Brain microvascular endothelial cell (primary cell): ENCODE measurements around the gene INSL3.

Source experiments
- DNase-seq: peaks from one replicate; pipeline ENCODE4 v3.0.0-alpha.2; 2020
- H3K27ac ChIP-seq: fragments of 250-450 bp; sonication (Bioruptor Pico); 2 replicates; pipeline ENCODE4 v1.5.1; 2020; ENCODE audit warnings: mild to moderate bottlenecking, moderate library complexity
- H3K27me3 ChIP-seq: fragments of 250-450 bp; sonication (Bioruptor Pico); replicated peaks from 2 replicates; pipeline ENCODE4 v1.5.1; 2020; ENCODE audit warnings: mild to moderate bottlenecking
- H3K36me3 ChIP-seq: fragments of 250-450 bp; sonication (Bioruptor Pico); replicated peaks from 2 replicates; pipeline ENCODE4 v1.5.1; 2020; ENCODE audit warnings: mild to moderate bottlenecking
- H3K4me3 ChIP-seq: 2 replicates; pipeline ENCODE4 v1.5.1; 2011; ENCODE audit warnings: low read depth, mild to moderate bottlenecking, control low read depth, low read length, moderate library complexity
- CTCF ChIP-seq: IDR thresholded peaks from 2 replicates; pipeline ENCODE4 v1.5.1; 2011; ENCODE audit warnings: low read depth, mild to moderate bottlenecking, moderate library complexity, low read length, control low read depth, inconsistent platforms; ENCODE audit errors: missing control alignments
- in situ Hi-C: cut with HindIII; loops from 2 replicates; pipeline ENCODE4 v1.10.0; 2017; ENCODE audit warnings: low sequenced_read_pairs, low pct_ligation_motif_present

INSL3 gene

GRCh38 chr19:17821190-17821589 lies at the start of gene INSL3:
INSL3 (minus strand) TSS chr19:17821519; CDS start chr19:17821506, 13 bp downstream.
- no peak for DNase-seq
- Histone ChIP-seq H3K36me3 (no peaks in the 10 kb centered on the region), H3K4me3 (no peak within 1 kb of the TSS), H3K27me3 (peaks cover 1% of the 10 kb centered on the region), H3K27ac (no peak within 1 kb of the TSS)
- in situ Hi-C loops: no loop called here
- no peak for TF ChIP-seq CTCF

- no peak for DNase-seq
- Histone ChIP-seq H3K36me3 (peaks cover 19% of the 10 kb centered on the region), H3K27ac (no peak overlapping the region), H3K4me3 (no peak overlapping the region), H3K27me3 (peaks cover 52% of the 10 kb centered on the region)
- TF ChIP-seq CTCF: no peak
- in situ Hi-C loops: no loop called here
Measured at GRCh38 chr19:17869114-17869608, 47.8 kb upstream of the INSL3 start.

- Histone ChIP-seq H3K27me3 (peaks cover 49% of the 10 kb centered on the region), H3K36me3 (peaks cover 24% of the 10 kb centered on the region), H3K4me3 (no peak overlapping the region), H3K27ac (no peak overlapping the region)
- in situ Hi-C loops: no loop called here
- no peak for DNase-seq
- no peak for TF ChIP-seq CTCF
Measured at GRCh38 chr19:17868669-17869068, 47.4 kb upstream of the INSL3 start.

GRCh38 chr19:17866964-17867486 lies 45.7 kb upstream of the INSL3 start:
- no peak overlapping the region for H3K27ac ChIP-seq
- peaks cover 33% of the 10 kb centered on the region for H3K27me3 ChIP-seq
- no peak for DNase-seq
- in situ Hi-C loops: no loop called here
- no peak for TF ChIP-seq CTCF
- H3K36me3 ChIP-seq: peaks cover 41% of the 10 kb centered on the region
- H3K4me3 ChIP-seq: no peak overlapping the region

GRCh38 chr19:17866312-17866963 lies 45.1 kb upstream of the INSL3 start:
- peaks cover 46% of the 10 kb centered on the region for H3K36me3 ChIP-seq
- peaks cover 28% of the 10 kb centered on the region for H3K27me3 ChIP-seq
- no peak overlapping the region for H3K27ac ChIP-seq
- DNase-seq: no peak
- no peak overlapping the region for H3K4me3 ChIP-seq
- in situ Hi-C loops: no loop called here
- no peak for TF ChIP-seq CTCF
